Tibial nerve (tissue), 4 donors: ENCODE results near the gene ARFGEF3.

Source experiments
- EP300 ChIP-seq, 2 donors: sonication (generic); formaldehyde crosslinking; IDR thresholded peaks; one replicate each; pipeline ENCODE4 v1.6.1; 2017; ENCODE audit warnings: antibody characterized with exemption in 2 of 2, mild to moderate bottlenecking in 1 of 2
- POLR2A ChIP-seq, 2 donors: fragments of 450-650 bp; IDR thresholded peaks; one replicate each; pipeline ENCODE4 v1.6.1; 2017; ENCODE audit warnings: antibody characterized with exemption in 2 of 2, mild to moderate bottlenecking in 2 of 2, moderate library complexity in 2 of 2
- TF ChIP-seq, protein P1 (sequence below), 5 experiments: fragments of 200-600 bp in 3 of 5; fragments of 450-650 bp in 2 of 5; sonication (generic) in 3 of 5; IDR thresholded peaks; one replicate each; pipeline ENCODE4 v1.5.1; 2016 to 2019; ENCODE audit warnings: antibody characterized with exemption in 5 of 5, mild to moderate bottlenecking in 3 of 5, moderate library complexity in 2 of 5

DNA sequence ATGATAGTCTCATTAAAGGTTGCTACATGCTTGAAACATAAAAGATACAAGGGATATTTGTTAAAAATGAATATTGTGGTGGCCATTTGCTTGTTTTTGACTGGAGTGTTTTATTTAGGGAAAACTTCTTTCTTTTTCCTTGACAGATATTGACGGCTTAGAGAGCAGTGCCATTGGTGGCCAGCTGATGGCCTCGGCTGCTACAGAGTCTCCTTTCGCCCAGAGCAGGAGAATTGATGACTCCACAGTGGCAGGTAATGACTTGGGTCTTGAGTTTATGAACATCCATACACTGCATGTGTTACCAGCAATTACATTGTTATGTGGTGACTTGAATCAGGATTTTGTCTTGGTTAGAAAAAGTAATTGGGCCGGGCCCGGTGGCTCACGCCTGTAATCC, 124.1 kb downstream of the ARFGEF3 start:
- TF ChIP-seq, protein P1, sequence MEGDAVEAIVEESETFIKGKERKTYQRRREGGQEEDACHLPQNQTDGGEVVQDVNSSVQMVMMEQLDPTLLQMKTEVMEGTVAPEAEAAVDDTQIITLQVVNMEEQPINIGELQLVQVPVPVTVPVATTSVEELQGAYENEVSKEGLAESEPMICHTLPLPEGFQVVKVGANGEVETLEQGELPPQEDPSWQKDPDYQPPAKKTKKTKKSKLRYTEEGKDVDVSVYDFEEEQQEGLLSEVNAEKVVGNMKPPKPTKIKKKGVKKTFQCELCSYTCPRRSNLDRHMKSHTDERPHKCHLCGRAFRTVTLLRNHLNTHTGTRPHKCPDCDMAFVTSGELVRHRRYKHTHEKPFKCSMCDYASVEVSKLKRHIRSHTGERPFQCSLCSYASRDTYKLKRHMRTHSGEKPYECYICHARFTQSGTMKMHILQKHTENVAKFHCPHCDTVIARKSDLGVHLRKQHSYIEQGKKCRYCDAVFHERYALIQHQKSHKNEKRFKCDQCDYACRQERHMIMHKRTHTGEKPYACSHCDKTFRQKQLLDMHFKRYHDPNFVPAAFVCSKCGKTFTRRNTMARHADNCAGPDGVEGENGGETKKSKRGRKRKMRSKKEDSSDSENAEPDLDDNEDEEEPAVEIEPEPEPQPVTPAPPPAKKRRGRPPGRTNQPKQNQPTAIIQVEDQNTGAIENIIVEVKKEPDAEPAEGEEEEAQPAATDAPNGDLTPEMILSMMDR (IDR thresholded peaks at IDR 0.05) = no peak
- no peak for TF ChIP-seq EP300 (IDR thresholded peaks at IDR 0.05)
- no peak for TF ChIP-seq POLR2A (IDR thresholded peaks at IDR 0.05)
